Ovary (tissue), 3 donors: ENCODE data around the gene FLYWCH1.

ENCODE experiments used
- EP300 ChIP-seq: sonication (generic); formaldehyde crosslinking; IDR thresholded peaks from one replicate; pipeline ENCODE4 v1.6.1; 2017; ENCODE audit warnings: antibody characterized with exemption
- TF ChIP-seq, protein P1 (sequence below), 3 donors: fragments of 450-650 bp in 2 of 3; fragments of 200-600 bp in 1 of 3; IDR thresholded peaks; one replicate each; pipeline versions ENCODE4 v1.5.1 to v1.8.0; 2016 to 2022; ENCODE audit warnings: antibody characterized with exemption in 3 of 3, mild to moderate bottlenecking in 1 of 3
- donor health status: DM: no; HTN: no; CAD: no.

DNA sequence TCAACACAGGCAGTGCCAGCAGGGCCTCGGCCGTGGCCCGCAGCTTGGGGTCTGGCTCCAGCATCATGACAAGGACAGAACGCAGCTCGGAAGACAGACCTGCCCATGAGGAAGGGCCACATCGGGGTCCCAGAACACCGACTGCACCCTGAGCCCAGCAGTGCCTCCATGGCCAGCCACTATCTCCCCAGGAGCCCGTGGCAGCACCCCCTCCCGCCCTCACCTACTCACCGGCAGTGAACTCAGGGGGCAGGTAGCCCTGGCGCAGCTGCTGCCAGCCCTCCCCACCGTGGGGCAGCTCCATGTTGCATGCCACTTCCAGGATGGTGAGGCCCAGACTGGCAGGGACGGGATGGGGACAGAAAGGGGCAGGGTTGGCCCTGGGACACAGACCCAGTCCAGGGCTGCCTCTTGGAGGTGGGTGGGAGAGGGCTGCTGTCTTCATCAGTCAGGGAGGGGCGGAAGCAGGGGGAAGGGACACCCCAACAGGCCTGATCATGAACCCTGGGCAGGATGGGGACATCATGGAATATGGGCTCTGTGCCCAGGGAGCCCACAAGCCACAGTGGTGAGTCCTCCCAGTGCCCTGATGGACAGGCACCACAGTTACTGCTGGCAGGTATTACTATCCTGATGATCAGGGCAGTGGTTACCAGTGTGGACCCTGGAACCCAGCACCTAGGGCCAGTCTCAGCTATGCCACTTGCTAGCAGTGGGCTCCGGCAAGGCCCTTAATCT lies 62.8 kb downstream of the FLYWCH1 start:
- TF ChIP-seq, protein P1, sequence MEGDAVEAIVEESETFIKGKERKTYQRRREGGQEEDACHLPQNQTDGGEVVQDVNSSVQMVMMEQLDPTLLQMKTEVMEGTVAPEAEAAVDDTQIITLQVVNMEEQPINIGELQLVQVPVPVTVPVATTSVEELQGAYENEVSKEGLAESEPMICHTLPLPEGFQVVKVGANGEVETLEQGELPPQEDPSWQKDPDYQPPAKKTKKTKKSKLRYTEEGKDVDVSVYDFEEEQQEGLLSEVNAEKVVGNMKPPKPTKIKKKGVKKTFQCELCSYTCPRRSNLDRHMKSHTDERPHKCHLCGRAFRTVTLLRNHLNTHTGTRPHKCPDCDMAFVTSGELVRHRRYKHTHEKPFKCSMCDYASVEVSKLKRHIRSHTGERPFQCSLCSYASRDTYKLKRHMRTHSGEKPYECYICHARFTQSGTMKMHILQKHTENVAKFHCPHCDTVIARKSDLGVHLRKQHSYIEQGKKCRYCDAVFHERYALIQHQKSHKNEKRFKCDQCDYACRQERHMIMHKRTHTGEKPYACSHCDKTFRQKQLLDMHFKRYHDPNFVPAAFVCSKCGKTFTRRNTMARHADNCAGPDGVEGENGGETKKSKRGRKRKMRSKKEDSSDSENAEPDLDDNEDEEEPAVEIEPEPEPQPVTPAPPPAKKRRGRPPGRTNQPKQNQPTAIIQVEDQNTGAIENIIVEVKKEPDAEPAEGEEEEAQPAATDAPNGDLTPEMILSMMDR (IDR thresholded peaks at IDR 0.05) = no peak
- no peak for TF ChIP-seq EP300
